GM21737 (cell line): ENCODE data around the gene CFP.
"Not testable (repeated sequence)": the region's sequence is repeated elsewhere in the genome, so short reads cannot be mapped to it uniquely, and the experiment has no call there.

Source experiments
- ATAC-seq: cut with Tn5 transposase; IDR thresholded peaks from one replicate; pipeline ENCODE4 v1.9.1; 2021; ENCODE audit warnings: mild to moderate bottlenecking, moderate library complexity; ENCODE audit not compliant: unreplicated experiment

Gene CFP

DNA sequence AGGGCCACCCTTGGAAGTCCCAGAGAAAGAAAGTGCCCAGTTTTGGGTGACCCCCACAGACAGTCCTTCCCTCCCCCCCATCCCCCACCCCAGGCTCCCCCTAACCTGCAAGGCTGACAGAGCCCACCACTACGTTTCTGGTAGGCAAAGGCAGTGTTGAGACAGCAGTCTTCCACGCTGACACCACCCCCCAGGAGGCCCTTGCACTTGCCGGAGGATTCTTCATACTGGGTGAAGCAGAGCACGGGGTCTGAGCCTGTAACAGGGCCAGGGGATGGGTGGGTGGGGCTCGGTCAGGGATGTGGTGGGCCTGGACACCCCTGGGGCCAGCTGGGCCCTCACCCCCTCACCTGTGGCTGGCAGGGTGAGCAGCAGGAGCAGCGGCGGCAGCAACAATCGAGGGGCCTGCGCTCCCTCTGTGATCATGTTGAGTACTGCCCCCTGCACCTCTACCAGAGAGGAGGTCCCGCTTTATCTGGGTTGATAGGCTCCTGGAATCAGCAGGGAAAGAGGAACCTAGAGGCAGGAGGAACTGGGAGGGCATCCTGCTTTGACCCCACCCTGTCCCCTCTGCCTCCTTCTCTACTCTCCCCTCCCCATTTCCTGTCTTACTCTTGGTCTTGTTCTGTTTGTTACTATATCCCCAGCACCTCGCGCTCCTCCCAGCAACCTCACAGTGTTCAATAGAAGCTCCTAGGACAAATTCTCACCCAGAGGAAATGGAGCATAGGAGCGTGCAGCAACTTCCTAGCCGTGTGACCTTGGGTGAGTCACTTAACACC lies at the start of gene CFP:
CFP (minus strand) TSS at position 512 of the 782 bp plus-strand sequence; CDS start at position 426, 86 bp downstream.
- no peak for ATAC-seq

DNA sequence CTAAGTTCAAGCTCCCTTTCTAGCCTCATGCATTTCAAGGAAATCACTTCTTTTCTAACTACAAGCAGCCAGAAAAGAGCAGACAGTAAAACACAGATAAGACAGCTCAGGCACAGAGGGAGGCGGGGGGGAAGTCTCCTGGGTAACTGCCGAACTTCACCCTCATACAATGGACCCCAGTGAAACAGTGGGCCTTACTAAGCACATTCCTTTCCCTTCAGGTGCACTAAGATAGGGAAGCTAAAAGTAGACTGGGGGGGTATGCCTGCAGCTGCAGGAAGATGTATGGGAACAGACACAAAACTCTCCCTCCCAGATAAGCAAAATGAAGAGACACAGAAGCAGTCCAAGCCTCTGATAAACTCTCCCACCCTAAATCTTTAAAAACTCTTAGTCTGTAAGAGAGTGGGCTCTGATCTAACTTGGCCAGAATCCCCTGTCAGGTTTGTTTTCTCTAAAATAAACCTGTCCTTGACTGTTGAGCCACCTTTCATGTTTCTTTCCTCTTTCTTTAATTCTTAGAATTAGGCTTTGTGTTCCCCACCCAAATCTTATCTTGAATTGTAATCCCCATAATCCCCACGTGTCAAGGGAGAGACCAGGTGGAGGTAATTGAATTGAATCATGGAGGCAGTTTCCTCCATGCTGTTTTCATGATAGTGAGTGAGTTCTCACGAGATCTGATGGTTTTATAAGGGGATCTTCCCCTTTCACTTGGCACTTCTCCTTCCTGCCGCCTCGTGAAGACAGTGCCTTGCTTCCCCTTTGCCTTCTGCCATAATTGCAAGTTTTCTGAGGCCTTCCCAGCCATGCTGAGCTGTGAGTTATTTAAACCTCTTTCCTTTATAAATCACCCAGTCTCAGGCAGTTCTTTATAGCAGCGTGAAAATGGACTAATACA lies 46.5 kb upstream of the CFP start:
- not testable (repeated sequence) for ATAC-seq

DNA sequence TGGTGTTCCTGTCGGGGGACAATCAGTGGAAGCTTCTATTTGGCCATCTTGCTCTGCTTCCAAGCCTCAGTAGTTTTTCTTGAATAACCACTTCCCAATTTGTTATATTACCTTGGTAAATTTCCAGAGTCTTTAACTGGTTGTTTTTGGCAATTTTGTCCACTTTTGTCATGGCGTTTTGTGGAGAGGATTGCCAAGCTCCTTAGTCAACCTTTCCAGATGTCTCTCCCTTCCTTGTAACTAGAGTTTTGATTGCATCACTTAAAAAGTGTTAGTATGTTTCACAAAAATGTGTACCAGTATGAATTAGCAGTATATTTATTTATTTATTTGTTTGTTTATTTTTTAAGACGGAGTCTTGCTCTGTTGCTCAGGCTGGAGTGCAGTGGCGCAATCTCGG lies 45.0 kb upstream of the CFP start:
- ATAC-seq, result no peak

DNA sequence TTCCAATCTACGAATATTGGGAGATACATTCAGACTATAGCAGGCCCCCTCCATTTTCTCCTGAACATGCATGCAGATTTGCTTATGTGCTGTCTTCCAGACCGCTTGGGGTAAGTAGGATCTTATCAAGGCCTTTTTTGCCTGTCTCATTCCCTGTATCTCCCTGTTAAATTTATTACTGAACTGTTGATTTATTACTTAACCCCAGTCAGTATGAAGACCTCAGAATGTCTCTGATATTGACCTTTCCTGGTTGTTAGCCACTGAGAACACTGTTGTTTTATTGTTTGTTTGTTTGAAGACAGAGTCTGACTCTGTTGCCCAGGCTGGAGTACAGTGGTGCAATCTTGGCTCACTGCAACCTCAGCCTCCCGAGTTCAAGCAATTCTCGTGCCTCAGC lies 36.1 kb upstream of the CFP start:
- not testable (repeated sequence) for ATAC-seq

DNA sequence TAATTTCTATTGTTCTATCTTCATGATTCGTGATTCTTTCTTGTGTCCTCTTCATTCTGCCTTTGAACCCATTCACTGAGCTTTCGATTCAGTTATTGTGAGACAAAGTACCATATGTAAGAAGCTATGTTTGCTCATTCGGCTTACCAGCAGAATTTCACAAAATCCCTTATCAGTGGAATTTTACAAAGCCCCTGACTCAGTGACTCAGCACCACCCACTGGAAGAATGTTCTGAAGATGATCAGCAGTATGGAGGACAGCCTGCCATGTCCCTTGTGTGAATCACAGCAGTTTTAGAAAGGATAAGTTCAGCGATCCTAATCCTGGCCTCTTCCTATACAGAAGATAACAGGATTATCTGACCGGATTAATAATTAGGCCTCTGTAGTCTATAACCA lies 35.0 kb upstream of the CFP start:
- no peak for ATAC-seq

DNA sequence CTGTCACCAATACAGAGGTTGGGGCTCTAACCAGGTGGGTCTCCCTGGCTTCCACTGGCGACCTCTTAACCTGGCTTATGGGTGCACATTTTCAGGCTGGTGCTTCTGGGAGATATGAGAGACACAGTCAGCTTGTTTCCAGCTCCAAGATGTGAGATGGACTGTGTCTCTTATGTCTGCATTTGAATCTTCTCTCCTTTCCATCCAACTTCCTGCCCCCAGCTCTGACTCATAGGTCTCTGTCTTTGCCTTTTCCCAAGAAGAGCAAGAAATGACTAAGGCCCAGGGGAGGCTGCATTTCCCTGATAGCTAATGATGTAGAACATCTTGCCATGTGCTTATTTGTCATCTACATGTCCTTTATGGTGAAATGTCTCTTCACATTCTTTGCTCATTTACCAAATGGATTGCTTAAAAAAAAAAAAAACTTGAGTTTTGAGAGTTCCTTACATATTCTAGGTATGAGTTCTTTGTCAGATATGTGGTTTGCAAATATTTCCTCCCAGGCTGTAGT lies 32.5 kb upstream of the CFP start:
- ATAC-seq, result no peak

DNA sequence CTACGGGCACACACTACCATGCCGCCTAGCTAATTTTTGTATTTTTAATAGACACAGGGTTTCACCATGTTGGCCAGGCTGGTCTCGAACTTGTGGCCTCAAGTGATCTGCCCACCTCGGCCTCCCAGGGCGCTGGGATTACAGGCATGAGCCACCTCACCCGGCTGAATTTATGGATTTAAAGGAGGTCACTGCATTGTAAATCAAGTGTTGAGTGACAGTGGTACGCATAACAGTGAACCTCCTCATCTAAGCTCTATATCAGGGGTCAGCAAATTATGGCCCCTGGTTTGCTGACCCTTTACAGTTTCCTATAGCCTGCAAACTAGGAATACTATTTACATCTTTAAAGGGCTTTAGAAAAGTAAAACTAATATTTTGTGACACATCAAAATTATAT lies 31.8 kb upstream of the CFP start:
- no peak for ATAC-seq

DNA sequence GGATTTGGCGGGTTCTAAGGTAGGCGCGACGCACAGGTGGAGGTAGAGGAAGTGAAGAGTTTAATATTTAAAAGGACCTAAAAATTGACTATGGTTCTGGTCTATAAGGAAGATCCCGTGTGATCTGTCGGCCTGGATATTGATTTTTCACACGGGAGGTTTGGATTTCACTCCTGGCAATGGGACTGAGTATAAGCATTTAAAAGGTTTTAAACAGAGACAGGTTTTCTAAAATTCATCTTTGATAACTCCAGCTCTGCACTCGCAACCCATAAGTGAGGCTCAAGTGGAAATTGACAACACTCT lies 29.6 kb upstream of the CFP start:
- no peak for ATAC-seq

DNA sequence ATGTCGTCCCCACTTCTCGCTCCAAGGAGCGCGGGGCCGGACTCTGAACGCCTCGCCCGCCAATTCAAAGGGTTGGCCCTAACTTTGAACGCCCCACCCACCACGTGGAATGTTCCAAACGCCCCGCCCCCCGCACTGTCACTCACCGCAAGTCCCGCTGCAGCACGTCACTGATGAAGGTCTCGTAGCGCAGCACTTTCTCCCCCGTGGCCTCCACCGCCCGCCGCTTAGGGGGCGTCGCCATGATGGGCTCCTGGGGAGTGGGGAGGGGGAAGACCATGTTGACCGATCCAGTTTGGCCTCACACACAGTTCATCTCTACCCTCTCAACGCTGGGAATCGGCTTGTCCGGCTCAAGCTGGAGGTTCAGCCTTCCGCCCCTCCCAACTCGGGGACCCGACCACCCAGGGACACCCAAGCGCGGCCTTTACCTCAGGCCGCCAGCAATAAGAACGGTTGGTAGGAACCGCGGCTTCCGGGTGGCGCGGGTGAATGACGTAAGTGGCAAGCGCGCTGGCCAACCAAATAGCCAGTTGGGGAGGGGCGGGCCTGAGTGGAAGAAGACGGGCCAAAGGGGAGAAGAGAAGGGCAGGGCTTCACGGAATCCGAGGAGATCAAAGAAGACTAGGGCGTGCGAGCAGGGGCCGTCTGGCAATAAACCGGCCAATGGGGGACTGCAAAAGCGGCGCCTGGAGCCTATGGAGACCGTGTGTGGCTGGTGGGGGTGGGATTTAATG lies 29.1 kb upstream of the CFP start, which contains the start of gene UXT:
UXT (minus strand) TSS at position 497 of the 737 bp plus-strand sequence; CDS start at position 244, 253 bp downstream.
- ATAC-seq, result peak; percentile 74

DNA sequence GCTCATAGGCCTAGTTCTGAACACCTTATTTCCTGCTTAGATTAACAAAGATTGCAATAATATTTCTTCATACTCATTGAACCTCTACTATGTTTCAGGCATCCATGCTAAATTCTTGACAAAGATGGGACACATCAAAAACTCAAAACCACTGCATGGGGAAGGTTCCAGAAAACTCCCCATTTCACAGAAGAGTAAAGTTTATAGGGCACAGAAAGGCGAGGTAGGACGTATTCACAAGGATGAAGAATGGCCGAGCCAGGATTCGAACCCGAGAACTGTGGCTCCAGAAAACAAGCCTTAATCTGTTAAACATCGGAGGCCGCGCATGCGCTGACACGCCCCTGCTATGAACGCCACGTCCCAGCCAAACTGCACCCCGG lies 28.6 kb upstream of the CFP start:
- ATAC-seq, result no peak

DNA sequence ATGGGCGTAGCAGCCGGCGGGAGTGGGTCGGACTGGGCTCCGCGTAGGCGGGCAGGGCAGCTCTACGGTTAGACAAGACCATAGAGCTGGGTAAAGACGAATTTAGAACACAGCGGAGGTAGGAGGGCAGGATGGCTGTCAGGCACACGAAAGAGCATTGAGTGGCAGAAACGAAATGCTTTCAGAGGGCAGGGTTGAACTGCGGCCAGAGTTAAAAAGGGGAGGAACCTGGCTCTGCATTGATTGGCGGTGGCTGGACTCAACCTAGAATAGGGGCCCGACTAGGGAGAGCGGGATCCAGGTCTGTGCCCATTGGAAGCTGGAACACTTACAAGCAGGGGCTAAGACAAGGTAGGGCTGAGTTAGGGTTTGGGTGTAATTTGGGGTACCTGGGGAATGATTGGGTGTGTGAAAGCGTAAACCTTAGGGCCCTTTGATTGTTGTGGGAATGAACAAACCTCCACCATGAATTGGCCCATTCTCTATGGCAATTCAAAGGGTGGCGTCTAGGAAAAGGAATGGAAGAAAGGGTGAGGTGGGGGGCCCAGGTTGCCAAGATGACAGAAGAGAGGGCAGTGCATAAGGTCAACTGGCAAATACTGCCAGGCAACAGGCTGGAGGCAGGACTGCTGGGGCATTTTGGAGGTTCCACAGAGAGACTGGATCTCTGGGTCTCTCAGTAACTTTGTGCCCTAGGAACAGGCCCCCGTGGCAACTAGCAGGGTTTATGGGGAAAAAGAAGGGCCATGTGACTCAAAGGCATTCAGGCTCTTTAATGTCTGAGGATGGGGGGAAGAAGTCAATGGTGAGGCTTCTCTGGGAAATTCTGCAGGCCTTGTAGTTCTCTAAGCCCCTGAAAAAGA lies 21.5 kb upstream of the CFP start:
- no peak for ATAC-seq

DNA sequence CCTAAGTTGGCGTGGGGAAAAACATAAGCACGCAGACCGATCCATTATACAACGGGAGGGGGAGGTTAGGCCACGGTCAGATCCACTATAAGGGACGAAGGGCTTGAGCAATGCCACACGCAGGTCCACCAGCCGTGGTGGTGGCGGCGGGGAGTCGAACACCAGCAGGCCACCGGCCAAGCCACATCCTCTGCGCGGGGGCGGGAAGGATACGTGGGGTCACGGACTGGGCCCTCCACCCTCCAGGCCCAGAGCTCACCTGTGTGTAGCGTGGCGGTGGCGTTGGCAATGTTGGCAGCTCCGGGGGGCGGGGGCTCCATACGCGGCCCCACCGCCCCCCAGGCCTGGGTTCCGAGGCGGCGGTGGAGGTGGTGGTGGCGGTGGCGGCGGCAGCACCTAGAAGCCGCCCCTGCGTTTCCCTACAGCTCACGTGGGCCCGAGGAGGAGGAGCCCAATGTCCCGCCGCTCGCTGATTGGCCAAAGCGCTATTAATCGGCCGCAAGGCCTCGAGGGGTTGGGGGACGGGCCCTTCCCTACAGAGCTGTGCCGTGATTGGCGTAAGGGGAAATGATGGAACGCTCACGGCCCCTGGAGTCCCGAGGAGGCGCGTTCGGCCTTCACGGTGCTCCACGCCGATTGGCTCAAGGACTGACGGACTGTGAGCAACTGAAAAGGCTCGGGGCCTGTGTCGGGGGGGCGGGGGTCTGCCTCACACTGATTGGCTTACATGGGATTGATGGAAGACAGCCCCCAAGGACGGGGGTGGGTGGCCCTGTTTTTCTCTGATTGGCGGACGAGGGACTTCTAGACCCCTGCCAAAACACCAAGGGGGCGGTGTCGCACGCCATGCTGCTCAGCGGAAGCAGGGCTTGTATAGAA lies 20.7 kb upstream of the CFP start, which contains the start of gene ELK1:
ELK1 (minus strand) TSS at position 400 of the 879 bp plus-strand sequence. CDS start 9,122 bp downstream, outside the sequence.
- ATAC-seq, result peak; percentile 94

DNA sequence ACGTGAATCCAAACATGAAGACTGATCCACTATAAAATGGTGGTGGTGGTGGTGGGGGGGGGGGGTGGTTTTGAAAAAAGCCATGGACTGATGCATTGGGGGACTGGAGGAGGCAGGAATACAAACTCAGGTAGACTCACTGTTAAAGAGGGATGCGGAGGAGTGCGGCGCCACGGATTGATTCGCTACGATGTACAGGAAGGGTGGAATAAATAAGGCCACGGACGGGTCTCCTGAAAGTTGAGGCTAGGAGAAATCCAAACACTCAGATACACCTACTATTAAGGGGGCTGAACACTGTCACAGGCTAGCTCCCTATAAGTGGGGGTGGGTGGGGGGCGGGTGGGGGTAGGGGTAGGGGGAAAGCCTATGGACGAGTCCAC lies 20.0 kb upstream of the CFP start:
- no peak for ATAC-seq

DNA sequence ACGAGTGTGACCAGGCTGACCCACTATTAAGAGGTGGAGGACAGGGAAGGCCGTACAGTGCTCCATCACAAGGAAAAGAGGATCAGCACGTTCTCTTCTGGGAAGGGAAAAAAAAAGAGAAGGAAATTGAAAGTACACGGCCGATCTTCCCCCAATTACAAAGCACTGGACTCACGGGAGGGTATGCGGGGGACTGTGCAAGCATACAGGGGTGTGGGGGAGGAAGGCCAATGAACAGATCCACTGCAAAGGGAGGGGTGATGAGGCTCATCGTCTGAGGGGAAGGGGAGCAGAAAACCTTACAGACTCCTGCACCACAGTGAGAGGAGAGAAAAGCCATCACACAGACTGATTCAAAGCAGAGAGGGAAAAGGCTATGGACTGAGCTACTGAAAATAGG lies 19.5 kb upstream of the CFP start:
- no peak for ATAC-seq

DNA sequence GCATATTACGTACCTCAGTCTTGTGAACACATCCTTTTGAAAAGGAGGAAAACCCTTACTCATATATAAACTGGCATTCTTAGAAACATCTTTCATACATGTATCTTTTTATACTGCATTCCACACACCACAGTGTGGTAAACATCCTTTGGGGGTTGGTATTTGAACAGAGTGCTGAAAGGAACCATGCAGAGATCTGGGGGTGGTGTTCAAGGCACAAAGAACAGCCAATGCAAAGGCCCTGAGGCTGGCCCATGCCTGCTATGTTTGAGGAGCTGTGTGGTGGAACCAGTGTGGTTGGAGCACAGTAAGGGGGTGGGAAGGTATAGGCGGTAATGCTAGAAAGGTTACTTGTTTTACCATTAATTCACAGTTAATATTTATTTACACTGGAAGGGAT lies 18.6 kb upstream of the CFP start:
- ATAC-seq, result no peak

DNA sequence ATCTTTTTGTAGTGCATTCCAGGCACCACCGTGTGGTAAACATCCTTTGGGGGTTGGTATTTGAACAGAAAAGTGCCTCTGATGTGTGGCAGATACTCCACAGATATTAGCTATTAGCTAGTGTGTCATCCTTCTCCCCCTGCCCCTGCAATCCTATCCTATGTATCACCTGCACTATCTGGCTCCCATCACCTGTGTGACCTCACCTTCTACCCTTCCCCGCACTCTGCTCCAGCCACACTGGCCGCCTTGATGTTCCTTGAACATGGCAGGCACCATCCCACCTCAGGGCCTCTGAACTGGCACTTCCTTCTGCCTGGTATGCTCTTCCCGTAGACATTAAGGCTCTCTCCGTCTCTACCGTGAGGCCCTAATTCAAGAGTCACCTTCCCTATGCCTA lies 16.9 kb upstream of the CFP start:
- ATAC-seq, result no peak

DNA sequence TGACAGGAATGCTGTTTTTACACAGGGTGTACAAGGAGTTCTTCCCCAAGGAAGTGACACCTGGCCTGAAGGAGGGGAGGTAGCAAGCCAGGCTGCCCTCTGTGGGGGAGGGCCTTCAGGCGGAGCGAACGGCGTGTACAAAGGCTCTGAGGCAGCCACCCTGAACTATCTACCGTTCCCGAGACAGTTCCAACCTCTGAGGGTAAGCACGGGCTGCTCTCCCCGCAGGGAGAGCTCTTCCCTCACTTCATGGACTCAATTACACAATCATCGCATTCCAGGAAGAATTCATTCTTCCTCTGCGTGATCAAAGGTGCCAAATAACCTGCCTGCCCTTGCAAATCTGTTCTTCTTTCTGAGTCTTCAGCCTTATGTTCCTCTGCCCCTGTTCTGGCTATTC lies 15.8 kb upstream of the CFP start:
- no peak for ATAC-seq

DNA sequence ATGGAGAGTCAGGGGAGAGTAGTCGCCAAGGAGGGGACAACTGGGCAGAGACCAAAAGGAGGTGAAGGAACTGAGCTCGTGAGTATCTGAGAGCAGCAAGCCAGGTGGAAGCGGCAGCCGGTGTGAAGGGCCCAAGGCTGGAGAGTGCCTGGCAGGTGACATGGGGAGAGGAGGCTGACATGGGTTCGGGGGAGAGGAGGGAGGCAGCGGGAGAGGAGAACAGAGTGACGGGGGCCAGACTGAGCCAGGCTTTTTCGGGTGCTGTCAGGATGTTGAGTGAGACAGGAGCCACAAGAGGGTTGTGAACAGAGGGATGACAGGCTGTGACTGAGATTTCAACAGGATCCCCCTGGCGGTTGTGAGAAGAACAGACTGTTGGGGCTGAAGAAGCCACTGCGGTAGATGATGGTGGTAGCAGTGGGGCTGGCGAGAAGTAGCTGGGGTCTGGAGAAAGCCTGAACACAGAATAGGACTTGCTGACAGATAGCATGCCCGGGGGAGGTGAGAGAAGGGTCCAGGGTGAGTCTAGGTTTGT lies 14.9 kb upstream of the CFP start:
- ATAC-seq, result no peak

DNA sequence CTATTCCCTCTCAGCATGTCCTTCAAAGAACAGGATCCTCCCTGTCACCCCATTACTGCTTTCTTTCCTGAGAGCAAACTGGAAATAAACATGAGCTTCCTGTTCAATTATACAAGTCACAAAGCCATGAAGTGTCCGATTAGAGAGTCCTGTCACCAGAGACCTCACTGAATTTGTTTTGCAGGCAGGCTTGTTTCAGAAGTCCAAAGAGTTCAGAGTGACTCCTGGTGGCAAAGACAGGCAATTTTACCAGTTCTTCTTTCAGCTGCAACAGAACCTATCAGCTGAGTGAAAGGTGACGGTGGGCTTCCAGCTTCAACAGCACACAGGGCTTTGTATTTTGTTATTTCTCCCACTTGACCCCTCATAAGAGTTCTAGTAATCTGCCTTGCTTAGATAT lies 14.2 kb upstream of the CFP start:
- ATAC-seq, result no peak
